HepG2 (cell line): ENCODE data around the gene ATE1. TPM values are rescaled to one million over a fixed set of nuclear protein-coding genes. Genes with fewer than 3 reads are reported as not detected.

Experiments
- ATRX ChIP-seq: sonication (generic); formaldehyde crosslinking; IDR thresholded peaks from 2 replicates; pipeline ENCODE4 v1.4.0; 2020; ENCODE audit warnings: missing genetic modification reagents, borderline replicate concordance
- DNMT1 ChIP-seq: sonication (generic); formaldehyde crosslinking; IDR thresholded peaks from 2 replicates; pipeline ENCODE4 v1.5.1; 2020; ENCODE audit warnings: mild to moderate bottlenecking, missing genetic modification reagents
- DPF2 ChIP-seq: sonication (generic); formaldehyde crosslinking; IDR thresholded peaks from 2 replicates; pipeline ENCODE4 v1.4.0; 2020; ENCODE audit warnings: mild to moderate bottlenecking, low read depth, missing genetic modification reagents, borderline replicate concordance
- EZH2 ChIP-seq: conservative IDR thresholded peaks from 2 replicates; pipeline ENCODE4 v1.6.1; 2012; ENCODE audit warnings: mild to moderate bottlenecking, low read depth, low read length, moderate library complexity
- FOSL1 ChIP-seq: sonication (generic); formaldehyde crosslinking; IDR thresholded peaks from 2 replicates; pipeline ENCODE4 v1.9.0; 2021; ENCODE audit warnings: missing genetic modification reagents, borderline replicate concordance
- LCORL ChIP-seq, 2 experiments: fragments of 450-650 bp in 1 of 2; sonication (generic) in 1 of 2; formaldehyde crosslinking in 1 of 2; IDR thresholded peaks; 2 replicates each; pipeline versions ENCODE4 v1.5.0 to v1.6.1; 2017 to 2020; ENCODE audit warnings: antibody characterized with exemption in 1 of 2, missing genetic modification reagents in 1 of 2
- MBD4 ChIP-seq: IDR thresholded peaks from 2 replicates; pipeline ENCODE4 v1.6.1; 2012; ENCODE audit warnings: low read length, inconsistent platforms, borderline replicate concordance
- PRDM15 ChIP-seq: sonication (generic); formaldehyde crosslinking; IDR thresholded peaks from 2 replicates; pipeline ENCODE4 v1.4.0; 2020; ENCODE audit warnings: missing genetic modification reagents
- REPIN1 ChIP-seq: sonication (generic); formaldehyde crosslinking; IDR thresholded peaks from 2 replicates; pipeline ENCODE4 v1.8.0; 2022; ENCODE audit warnings: missing genetic modification reagents, low read depth, mild to moderate bottlenecking, borderline replicate concordance
- SMAD9 ChIP-seq: sonication (generic); formaldehyde crosslinking; IDR thresholded peaks from 2 replicates; pipeline ENCODE4 v1.5.1; 2020; ENCODE audit warnings: mild to moderate bottlenecking, missing genetic modification reagents
- SYNCRIP ChIP-seq: fragments of 200-400 bp; formaldehyde crosslinking; IDR thresholded peaks from 2 replicates; pipeline ENCODE4 v1.6.1; 2018; ENCODE audit warnings: mild to moderate bottlenecking, low read depth, low read length; ENCODE audit not compliant: insufficient read depth
- U2AF2 ChIP-seq: fragments of 200-400 bp; formaldehyde crosslinking; IDR thresholded peaks from 2 replicates; pipeline ENCODE4 v1.6.1; 2017; ENCODE audit warnings: low read depth, mild to moderate bottlenecking, low read length
- UBTF ChIP-seq: sonication (generic); formaldehyde crosslinking; IDR thresholded peaks from 2 replicates; pipeline ENCODE4 v1.4.0; 2020; ENCODE audit warnings: mild to moderate bottlenecking, missing genetic modification reagents
- ZNF549 ChIP-seq: sonication (generic); formaldehyde crosslinking; IDR thresholded peaks from 2 replicates; pipeline ENCODE4 v1.5.0; 2020; ENCODE audit warnings: missing genetic modification reagents
- ZNF574 ChIP-seq: sonication (generic); formaldehyde crosslinking; IDR thresholded peaks from 2 replicates; pipeline ENCODE4 v1.4.0; 2020; ENCODE audit warnings: missing genetic modification reagents
- ZNF589 ChIP-seq: sonication (generic); formaldehyde crosslinking; conservative IDR thresholded peaks from 2 replicates; pipeline ENCODE4 v1.8.0; 2022; ENCODE audit warnings: mild to moderate bottlenecking, moderate library complexity, missing genetic modification reagents
- polyA plus RNA-seq, 8 experiments: library from polyadenylated mRNA; depleted of rRNA in 3 of 8; stranded (reverse) in 7 of 8; unstranded in 1 of 8; fragments of >200 nt; fragmentation: Illumina TruSeq in 4 of 8; extraction: Trizol in 4 of 8; gene quantifications; 2 replicates each; pipeline versions ENCODE4 v1.2.1 to v1.2.3, GENCODE V29; 2011 to 2016; ENCODE audit warnings: low read depth in 4 of 8, missing spikeins in 1 of 8, mixed read lengths in 1 of 8; ENCODE audit not compliant: insufficient read depth in 1 of 8
- total RNA-seq, 5 experiments: library from RNA; depleted of rRNA; stranded (reverse); fragments of >200 nt; fragmentation: Illumina TruSeq; extraction: Trizol; gene quantifications; 2 replicates each; pipeline ENCODE4 v1.2.3, GENCODE V29; 2016; ENCODE audit warnings: low read depth in 1 of 5
- TF ChIP-seq, protein P1 (sequence below): sonication (generic); formaldehyde crosslinking; IDR thresholded peaks from 2 replicates; pipeline ENCODE4 v1.5.0; 2020; ENCODE audit warnings: missing genetic modification reagents

Gene ATE1
- total and polyA plus RNA-seq, 2 of the 13 experiments (the other 11 are each of a cell fraction or from before 2014, with no cell fraction given), result 17.5 to 42.2 TPM

DNA sequence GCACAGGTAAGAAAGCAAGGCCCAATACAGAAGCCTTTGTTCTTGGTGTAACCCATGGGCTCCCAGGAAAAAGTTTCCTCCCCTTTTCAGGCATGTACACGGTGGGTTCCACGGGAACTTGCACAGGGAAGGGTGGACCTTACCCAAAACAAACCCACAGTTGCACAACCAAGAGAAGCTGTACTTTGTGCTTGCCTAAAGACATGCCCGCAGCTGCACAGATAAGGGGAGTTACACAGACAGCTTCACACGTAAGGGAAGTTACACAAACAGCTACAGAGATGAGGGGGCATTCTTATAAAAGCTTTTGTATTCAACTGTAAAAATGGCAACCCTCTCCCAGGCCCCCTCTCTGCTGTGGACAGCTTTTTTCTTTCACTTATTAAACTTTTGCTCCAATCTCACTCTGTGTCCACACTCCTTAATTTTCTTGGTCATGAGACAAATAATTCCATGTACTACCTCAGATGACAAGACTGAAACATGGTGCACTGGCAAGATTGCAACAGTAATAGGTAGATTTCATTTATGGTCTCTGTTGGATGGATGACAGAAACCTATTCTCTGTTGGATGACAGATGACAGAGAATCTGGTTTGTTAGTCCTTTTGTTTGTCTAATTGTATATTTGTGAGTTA, 72.9 kb downstream of the ATE1 start (continued):
- TF ChIP-seq ZNF589 (CRISPR knock-in tag) (no peak), SMAD9 (CRISPR knock-in tag) (no peak), ATRX (CRISPR knock-in tag) (no peak), MBD4 (no peak), FOSL1 (CRISPR knock-in tag) (no peak), ZNF549 (CRISPR knock-in tag) (no peak), DNMT1 (CRISPR knock-in tag) (no peak), REPIN1 (CRISPR knock-in tag) (peak; percentile 70; the same call in 1 of the 2 replicates), U2AF2 (no peak), LCORL (IDR thresholded peaks at IDR 0.05) (peak; percentile 58; the same call in 1 of the 2 replicates), LCORL (CRISPR knock-in tag; IDR thresholded peaks at IDR 0.05) (peak; percentile 90), PRDM15 (CRISPR knock-in tag) (no peak), EZH2 (no peak), DPF2 (CRISPR knock-in tag) (peak; percentile 95), ZNF574 (CRISPR knock-in tag) (peak; percentile 80), SYNCRIP (no peak), UBTF (CRISPR knock-in tag) (0 out of 2 replicates have a peak, but pooled peaks have one; percentile 31)
- TF ChIP-seq, protein P1, sequence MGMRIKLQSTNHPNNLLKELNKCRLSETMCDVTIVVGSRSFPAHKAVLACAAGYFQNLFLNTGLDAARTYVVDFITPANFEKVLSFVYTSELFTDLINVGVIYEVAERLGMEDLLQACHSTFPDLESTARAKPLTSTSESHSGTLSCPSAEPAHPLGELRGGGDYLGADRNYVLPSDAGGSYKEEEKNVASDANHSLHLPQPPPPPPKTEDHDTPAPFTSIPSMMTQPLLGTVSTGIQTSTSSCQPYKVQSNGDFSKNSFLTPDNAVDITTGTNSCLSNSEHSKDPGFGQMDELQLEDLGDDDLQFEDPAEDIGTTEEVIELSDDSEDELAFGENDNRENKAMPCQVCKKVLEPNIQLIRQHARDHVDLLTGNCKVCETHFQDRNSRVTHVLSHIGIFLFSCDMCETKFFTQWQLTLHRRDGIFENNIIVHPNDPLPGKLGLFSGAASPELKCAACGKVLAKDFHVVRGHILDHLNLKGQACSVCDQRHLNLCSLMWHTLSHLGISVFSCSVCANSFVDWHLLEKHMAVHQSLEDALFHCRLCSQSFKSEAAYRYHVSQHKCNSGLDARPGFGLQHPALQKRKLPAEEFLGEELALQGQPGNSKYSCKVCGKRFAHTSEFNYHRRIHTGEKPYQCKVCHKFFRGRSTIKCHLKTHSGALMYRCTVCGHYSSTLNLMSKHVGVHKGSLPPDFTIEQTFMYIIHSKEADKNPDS, result no peak
